SK-N-MC (cell line): ENCODE data around the gene LHX3.

ENCODE experiments used
- EZH2 ChIP-seq: fragments of 200-600 bp; sonication (generic); IDR thresholded peaks from one replicate; pipeline ENCODE4 v1.6.1; 2017; ENCODE audit warnings: antibody characterized with exemption
- FOXP2 ChIP-seq: optimal IDR thresholded peaks from 2 replicates; pipeline ENCODE3; 2011; ENCODE audit warnings: mild to moderate bottlenecking, moderate library complexity; ENCODE audit not compliant: insufficient read depth; ENCODE audit errors: extremely low read length, control extremely low read depth
- POLR2AphosphoS5 ChIP-seq: IDR thresholded peaks from 2 replicates; pipeline ENCODE4 v1.6.1; 2012; ENCODE audit warnings: mild to moderate bottlenecking, low read depth, low read length, borderline replicate concordance

GRCh38 chr9:136241542-136241941 is 36.6 kb upstream of the LHX3 start:
- TF ChIP-seq FOXP2 (no peak), POLR2AphosphoS5 (no peak), EZH2 (no peak)
